GM12878 (cell line): ENCODE results near the gene STAMBPL1. TPM values are rescaled to one million over a fixed set of nuclear protein-coding genes. Genes with fewer than 3 reads are reported as not detected.
A peak's percentile ranks its signal among the peaks of the same experiment; 100 is the strongest.

ENCODE experiments used
- BCL3 ChIP-seq: IDR thresholded peaks from 2 replicates; pipeline ENCODE4 v1.6.1; 2011; ENCODE audit warnings: borderline replicate concordance, low read depth, mild to moderate bottlenecking, moderate library complexity, low read length; ENCODE audit not compliant: insufficient read depth, poor library complexity, severe bottlenecking
- CBFB ChIP-seq: IDR thresholded peaks from 2 replicates; pipeline ENCODE4 v1.6.1; 2016; ENCODE audit warnings: antibody characterized with exemption, low read depth
- E2F4 ChIP-seq: IDR thresholded peaks from 2 replicates; pipeline ENCODE4 v1.6.1; 2012; ENCODE audit warnings: low read depth, low read length, improper control_type of control experiment
- E4F1 ChIP-seq: fragments of 450-650 bp; IDR thresholded peaks from 2 replicates; pipeline ENCODE4 v1.6.1; 2018; ENCODE audit warnings: borderline replicate concordance, mild to moderate bottlenecking; ENCODE audit not compliant: partially characterized antibody
- EED ChIP-seq: sonication (generic); IDR thresholded peaks from 2 replicates; pipeline ENCODE4 v1.6.1; 2016; ENCODE audit warnings: antibody characterized with exemption, low read depth
- FOS ChIP-seq: IDR thresholded peaks from 3 replicates; pipeline ENCODE4 v1.6.1; 2011; ENCODE audit warnings: borderline replicate concordance; ENCODE audit not compliant: insufficient read length; ENCODE audit errors: extremely low read depth
- MLLT1 ChIP-seq: fragments of 450-650 bp; IDR thresholded peaks from 2 replicates; pipeline ENCODE4 v1.6.1; 2016; ENCODE audit warnings: mild to moderate bottlenecking
- MTA3 ChIP-seq: IDR thresholded peaks from 2 replicates; pipeline ENCODE4 v1.6.1; 2012; ENCODE audit warnings: low read length, inconsistent platforms, borderline replicate concordance
- RAD21 ChIP-seq: IDR thresholded peaks from 2 replicates; pipeline ENCODE4 v1.6.1; 2011; ENCODE audit warnings: mild to moderate bottlenecking, low read depth, low read length, moderate library complexity; ENCODE audit not compliant: insufficient read depth
- RAD51 ChIP-seq: fragments of 450-650 bp; IDR thresholded peaks from 2 replicates; pipeline ENCODE4 v1.6.1; 2016; ENCODE audit warnings: moderate library complexity, mild to moderate bottlenecking, inconsistent platforms
- SKIL ChIP-seq: fragments of 450-650 bp; IDR thresholded peaks from 2 replicates; pipeline ENCODE4 v1.6.1; 2017; ENCODE audit warnings: mild to moderate bottlenecking, low read depth, inconsistent platforms; ENCODE audit not compliant: poor library complexity, severe bottlenecking
- SREBF2 ChIP-seq: IDR thresholded peaks from 2 replicates; pipeline ENCODE4 v1.6.1; 2012; ENCODE audit warnings: mild to moderate bottlenecking, low read length
- STAT3 ChIP-seq: IDR thresholded peaks from 2 replicates; pipeline ENCODE4 v1.6.1; 2011; ENCODE audit warnings: low read depth, low read length, improper control_type of control experiment
- TBL1XR1 ChIP-seq: IDR thresholded peaks from 2 replicates; pipeline ENCODE4 v1.6.1; 2012; ENCODE audit warnings: low read depth, low read length, improper control_type of control experiment
- ZBTB40 ChIP-seq: fragments of 450-650 bp; IDR thresholded peaks from 2 replicates; pipeline ENCODE4 v1.6.1; 2016; ENCODE audit warnings: mild to moderate bottlenecking, moderate library complexity, borderline replicate concordance
- polyA plus RNA-seq, 11 experiments: library from polyadenylated mRNA; depleted of rRNA in 4 of 11; unstranded in 6 of 11; stranded (reverse) in 5 of 11; fragments of >200 nt; fragmentation: Nextera tagmentation in 4 of 11; fragmentation: Illumina TruSeq in 1 of 11; extraction: Ambion mirVana in 4 of 11; extraction: Trizol in 1 of 11; gene quantifications; 1 replicate in 1 of 11; 2 replicates in 10 of 11; pipeline versions ENCODE4 v1.2.1 to v1.2.3, GENCODE V29; 2011 to 2016; ENCODE audit warnings: inconsistent platforms in 2 of 11, missing spikeins in 2 of 11, low read depth in 1 of 11
- total RNA-seq, 4 experiments: library from RNA; depleted of rRNA in 3 of 4; stranded (reverse); fragments of >200 nt in 3 of 4; fragmentation: Illumina TruSeq in 1 of 4; extraction: Trizol in 1 of 4; gene quantifications; 2 replicates each; pipeline versions ENCODE4 v1.2.1 to v1.2.3, GENCODE V29; 2013 to 2021

Gene STAMBPL1
- total and polyA plus RNA-seq, 10 of the 15 experiments (the other 5 are each of a cell fraction or from before 2014, with no cell fraction given): 7.5 to 44.1 (median 25.4) TPM

- TF ChIP-seq ZBTB40 (no peak), RAD51 (no peak), SKIL (peak; percentile 27), SREBF2 (no peak), STAT3 (no peak), FOS (no peak), BCL3 (no peak), EED (no peak), CBFB (peak; percentile 98), E2F4 (no peak), MTA3 (no peak), MLLT1 (peak; percentile 54; the same call in 1 of the 2 replicates), RAD21 (peak; percentile 99), TBL1XR1 (0 out of 2 replicates have a peak, but pooled peaks have one; percentile 28), E4F1 (no peak)
Observed at GRCh38 chr10:88835096-88835909, 44.7 kb upstream of the STAMBPL1 start (continued).
